ENCODE measurements around the gene MIGA1.
"Not testable (repeated sequence)": the region's sequence is repeated elsewhere in the genome, so short reads cannot be mapped to it uniquely, and the experiment has no call there.

MIGA1 gene

DNA sequence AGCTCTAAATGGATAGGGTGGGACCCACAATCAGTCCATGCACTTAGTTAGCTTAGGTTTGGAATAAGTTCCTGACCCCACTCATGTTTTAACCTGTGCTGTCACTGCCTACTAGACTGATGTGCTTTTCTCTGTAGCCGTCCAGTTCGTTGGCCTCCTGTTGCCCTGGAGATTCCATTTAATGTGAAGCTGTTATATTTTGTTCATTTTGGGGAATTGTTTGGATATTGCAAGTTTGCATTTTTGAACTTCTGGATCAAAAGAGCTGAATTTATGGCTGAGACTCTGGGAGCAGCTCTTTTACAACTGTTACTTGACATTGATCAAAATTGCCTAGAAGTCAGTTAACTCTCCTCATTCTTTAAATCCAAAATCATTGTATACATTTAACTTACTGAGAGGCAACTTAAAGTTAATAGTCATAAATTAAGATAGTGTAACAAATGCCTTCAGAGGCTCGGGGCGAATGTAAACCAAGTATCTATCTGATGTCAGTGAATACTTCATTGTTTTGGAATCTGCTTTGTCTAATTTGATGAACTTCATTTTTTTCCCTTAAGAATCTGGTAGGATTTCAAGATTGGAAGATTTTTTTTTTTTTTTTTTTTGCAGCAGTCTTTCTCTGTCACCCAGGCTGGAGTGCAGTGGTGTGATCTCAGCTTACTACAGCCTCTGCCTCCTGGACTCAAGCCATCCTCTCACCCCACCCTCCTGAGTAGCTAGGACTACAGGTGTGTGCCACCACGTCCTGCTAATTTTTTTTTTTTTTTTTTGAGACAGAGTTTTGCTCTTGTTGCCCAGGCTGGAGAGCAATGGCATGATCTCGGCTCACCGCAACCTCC is 38.1 kb downstream of the MIGA1 start:
- ATAC-seq (replicated peaks) (no peak), DNase-seq (no peak)
- H3K4me1 Mint-ChIP-seq (ENCODE audit: low read depth in 2 of 2) = peaks cover 0 to 6% of the 10 kb centered on the region in 2 donors
- no peaks in the 10 kb centered on the region for H3K9me3 Mint-ChIP-seq
- peak overlapping the region in 1 of 2 donors; percentile 14 for H3K27ac Mint-ChIP-seq
- H3K4me3 Mint-ChIP-seq = no peak overlapping the region
- peaks cover 86% of the 10 kb centered on the region for H3K36me3 Mint-ChIP-seq (ENCODE audit: insufficient read depth)
- no peaks in the 10 kb centered on the region for H3K27me3 Mint-ChIP-seq

DNA sequence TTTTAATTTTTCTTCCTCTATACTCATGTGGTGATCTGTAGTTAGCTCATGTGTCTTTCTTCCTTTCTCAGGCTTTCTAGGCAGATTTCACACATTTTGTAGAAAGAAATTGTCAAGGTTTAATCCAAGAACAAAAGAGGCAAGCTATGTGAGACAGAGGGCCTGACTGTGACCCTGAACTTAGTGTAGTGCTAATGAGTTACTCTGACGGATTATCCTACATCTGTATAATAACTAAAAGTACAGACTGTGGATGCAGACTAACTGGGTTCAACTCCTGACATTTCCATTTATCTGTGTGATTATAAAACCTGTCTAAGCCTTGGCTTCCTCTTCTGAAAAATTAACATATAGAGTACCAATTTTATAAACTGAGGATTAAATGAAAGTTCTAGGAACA is 40.7 kb downstream of the MIGA1 start:
- Mint-ChIP-seq H3K4me3 (no peak overlapping the region), H3K27me3 (no peaks in the 10 kb centered on the region), H3K36me3 (ENCODE audit: insufficient read depth) (peaks cover 76% of the 10 kb centered on the region), H3K9me3 (no peaks in the 10 kb centered on the region), H3K4me1 (ENCODE audit: low read depth in 2 of 2) (peaks cover 0 to 7% of the 10 kb centered on the region in 2 donors), H3K27ac (peak overlapping the region in 1 of 2 donors; percentile 65)
- ATAC-seq (replicated peaks) (no peak), DNase-seq (no peak)

DNA sequence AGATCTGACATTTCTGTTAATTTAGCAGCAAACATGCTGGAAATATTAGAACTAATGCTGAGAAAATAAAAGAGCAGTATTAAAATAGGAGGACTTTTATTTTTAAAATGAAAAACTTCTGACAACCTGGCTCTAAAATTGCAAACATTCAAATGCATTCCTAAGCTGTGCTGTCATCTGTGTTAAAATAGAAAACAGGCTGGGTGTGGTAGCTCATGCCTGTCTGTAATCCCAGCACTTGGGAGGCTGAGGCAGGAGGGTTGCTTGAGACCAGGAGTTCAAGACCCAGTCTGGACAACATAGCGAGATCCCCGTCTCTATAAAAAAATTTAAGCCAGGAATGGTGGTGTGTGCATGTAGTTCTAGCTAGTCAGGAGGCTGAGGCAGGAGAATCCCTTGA is 44.6 kb downstream of the MIGA1 start:
- Mint-ChIP-seq H3K9me3 (no peaks in the 10 kb centered on the region), H3K36me3 (ENCODE audit: insufficient read depth) (peaks cover 48% of the 10 kb centered on the region), H3K27me3 (no peaks in the 10 kb centered on the region), H3K27ac (no peak overlapping the region), H3K4me3 (no peak overlapping the region), H3K4me1 (ENCODE audit: low read depth in 2 of 2) (peaks cover 0 to 10% of the 10 kb centered on the region in 2 donors)
- ATAC-seq (replicated peaks) (no peak), DNase-seq (no peak)

DNA sequence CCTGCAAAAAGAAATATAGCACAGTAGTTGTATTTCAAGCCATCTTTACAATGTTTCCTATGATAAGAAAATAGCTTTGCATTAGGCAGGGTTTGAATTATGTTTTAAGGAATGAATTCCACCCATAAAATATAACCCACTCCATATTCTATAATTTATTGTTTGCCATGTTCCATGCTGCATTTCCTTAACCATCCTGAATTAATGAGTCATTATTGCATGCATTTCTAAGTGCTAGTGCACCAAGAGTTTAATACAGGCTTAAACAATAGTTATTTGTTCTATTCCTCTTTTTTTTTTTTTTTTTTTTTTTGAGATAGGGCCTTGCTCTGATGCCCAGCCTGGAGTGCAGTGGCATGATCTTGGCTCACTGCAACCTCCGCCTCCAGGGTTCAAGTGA is 45.2 kb downstream of the MIGA1 start:
- DNase-seq = no peak
- Mint-ChIP-seq H3K4me3 (no peak overlapping the region), H3K27ac (no peak overlapping the region), H3K4me1 (ENCODE audit: low read depth in 2 of 2) (peaks cover 0 to 9% of the 10 kb centered on the region in 2 donors), H3K9me3 (no peaks in the 10 kb centered on the region), H3K27me3 (no peaks in the 10 kb centered on the region), H3K36me3 (ENCODE audit: insufficient read depth) (peaks cover 47% of the 10 kb centered on the region)
- ATAC-seq (replicated peaks) = no peak

DNA sequence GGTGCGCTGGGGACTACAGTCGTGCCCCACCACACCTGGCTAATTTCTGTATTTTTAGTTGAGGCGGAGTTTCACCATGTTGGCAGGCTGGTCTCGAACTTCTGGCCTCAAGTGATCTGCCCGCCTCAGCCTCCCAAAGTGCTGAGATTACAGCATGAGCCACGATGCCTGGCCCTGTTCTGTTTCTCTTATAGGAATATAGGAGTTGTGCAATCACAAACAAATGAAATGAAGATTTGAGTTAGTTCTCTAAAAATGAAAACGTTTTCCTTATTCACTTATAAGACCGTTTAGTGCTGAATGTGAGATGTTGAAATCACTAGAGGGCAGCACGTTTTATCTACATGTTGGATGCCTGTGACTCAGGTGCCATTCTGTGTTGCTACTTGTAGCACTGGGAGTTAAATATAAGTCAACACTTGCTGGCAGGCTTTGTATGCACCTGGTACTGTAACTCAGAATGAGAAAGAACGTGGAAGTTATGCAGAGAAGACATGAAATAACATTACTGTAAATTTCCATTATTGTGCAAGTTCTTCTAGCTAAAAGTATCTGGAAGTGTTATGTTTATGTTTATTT is 45.8 kb downstream of the MIGA1 start:
- Mint-ChIP-seq H3K36me3 (ENCODE audit: insufficient read depth) (peaks cover 43% of the 10 kb centered on the region), H3K9me3 (no peaks in the 10 kb centered on the region), H3K4me3 (no peak overlapping the region), H3K27me3 (no peaks in the 10 kb centered on the region), H3K27ac (no peak overlapping the region), H3K4me1 (ENCODE audit: low read depth in 2 of 2) (peaks cover 0 to 4% of the 10 kb centered on the region in 2 donors)
- no peak for ATAC-seq (replicated peaks)
- DNase-seq = no peak

DNA sequence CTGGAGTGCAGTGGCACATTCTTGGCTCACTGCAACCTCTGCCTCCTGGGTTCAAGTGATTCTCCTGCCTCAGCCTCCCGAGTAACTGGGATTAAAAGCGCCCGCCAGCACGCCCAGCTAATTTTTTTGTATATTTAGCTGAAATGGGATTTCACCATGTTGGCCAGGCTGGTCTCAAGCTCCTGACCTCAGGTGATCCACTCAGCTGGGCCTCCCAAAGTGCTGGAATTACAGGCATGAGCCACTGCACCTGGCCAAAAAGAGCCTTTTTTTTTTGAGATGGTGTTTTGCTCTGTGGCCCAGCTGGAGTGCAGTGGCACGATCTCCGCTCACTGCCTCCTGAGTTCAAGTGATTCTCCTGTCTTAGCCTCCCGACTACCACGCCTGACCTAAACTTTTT is 47.4 kb downstream of the MIGA1 start:
- not testable (repeated sequence) for H3K4me1 Mint-ChIP-seq (ENCODE audit: low read depth in 2 of 2); ATAC-seq (replicated peaks); H3K4me3 Mint-ChIP-seq; H3K9me3 Mint-ChIP-seq; H3K27ac Mint-ChIP-seq; H3K27me3 Mint-ChIP-seq; DNase-seq
- H3K36me3 Mint-ChIP-seq (ENCODE audit: insufficient read depth) = peaks cover 33% of the 10 kb centered on the region

GRCh38 chr1:77828098-77828497 is 48.6 kb downstream of the MIGA1 start:
- DNase-seq = no peak
- Mint-ChIP-seq H3K9me3 (no peaks in the 10 kb centered on the region), H3K27me3 (no peaks in the 10 kb centered on the region), H3K27ac (no peak overlapping the region), H3K4me1 (ENCODE audit: low read depth in 2 of 2) (peaks cover 0 to 11% of the 10 kb centered on the region in 2 donors), H3K4me3 (no peak overlapping the region), H3K36me3 (ENCODE audit: insufficient read depth) (peaks cover 21% of the 10 kb centered on the region)
- ATAC-seq (replicated peaks) = no peak

DNA sequence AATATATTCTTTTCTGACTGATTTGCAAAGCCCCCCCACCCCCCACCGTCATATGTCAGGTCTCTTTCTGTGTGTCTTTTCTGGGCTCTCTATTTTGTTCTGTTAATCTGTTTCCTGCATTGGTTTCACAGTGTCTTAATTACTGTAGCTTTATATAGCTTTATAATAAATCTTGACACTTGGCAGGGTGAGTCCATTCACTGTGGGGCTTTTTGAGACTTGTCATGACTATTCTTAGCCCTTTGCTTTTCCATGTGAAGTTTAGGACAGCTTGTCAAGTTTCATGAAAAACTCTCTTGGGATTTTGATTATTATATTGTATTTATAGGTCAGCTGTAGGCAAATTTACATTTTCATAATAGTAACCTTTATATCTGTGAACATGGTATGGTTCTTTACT is 50.4 kb downstream of the MIGA1 start:
- no peak for DNase-seq
- H3K27ac Mint-ChIP-seq = no peak overlapping the region
- H3K27me3 Mint-ChIP-seq = no peaks in the 10 kb centered on the region
- H3K36me3 Mint-ChIP-seq (ENCODE audit: insufficient read depth) = peaks cover 27% of the 10 kb centered on the region
- H3K9me3 Mint-ChIP-seq = no peaks in the 10 kb centered on the region
- ATAC-seq (replicated peaks) = no peak
- no peak overlapping the region for H3K4me3 Mint-ChIP-seq
- peaks cover 0 to 11% of the 10 kb centered on the region in 2 donors for H3K4me1 Mint-ChIP-seq (ENCODE audit: low read depth in 2 of 2)

DNA sequence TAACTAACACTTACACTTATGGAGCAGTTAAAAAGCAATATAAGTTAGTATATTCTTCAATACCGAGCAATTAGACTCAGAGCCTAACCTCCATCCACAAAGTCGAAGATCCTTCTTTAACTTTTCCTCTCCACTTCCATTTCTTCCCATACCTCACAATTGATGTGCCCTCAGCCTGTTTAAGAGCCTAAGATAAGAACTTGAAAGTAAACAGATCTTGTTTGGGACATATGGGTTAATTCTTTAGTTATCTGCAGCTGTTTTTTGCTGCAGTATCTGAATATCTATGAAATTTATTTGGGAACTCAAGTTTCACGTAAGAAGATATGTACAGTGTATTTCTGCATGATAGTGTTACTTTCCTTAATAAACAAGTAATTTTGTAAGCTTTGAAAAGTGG is 51.5 kb downstream of the MIGA1 start:
- Mint-ChIP-seq H3K4me1 (ENCODE audit: low read depth in 2 of 2) (peaks cover 0 to 6% of the 10 kb centered on the region in 2 donors), H3K4me3 (no peak overlapping the region), H3K36me3 (ENCODE audit: insufficient read depth) (peaks cover 30% of the 10 kb centered on the region), H3K27ac (peak overlapping the region in 1 of 2 donors; percentile 31), H3K27me3 (no peaks in the 10 kb centered on the region), H3K9me3 (no peaks in the 10 kb centered on the region)
- no peak for DNase-seq
- ATAC-seq (replicated peaks) = no peak

DNA sequence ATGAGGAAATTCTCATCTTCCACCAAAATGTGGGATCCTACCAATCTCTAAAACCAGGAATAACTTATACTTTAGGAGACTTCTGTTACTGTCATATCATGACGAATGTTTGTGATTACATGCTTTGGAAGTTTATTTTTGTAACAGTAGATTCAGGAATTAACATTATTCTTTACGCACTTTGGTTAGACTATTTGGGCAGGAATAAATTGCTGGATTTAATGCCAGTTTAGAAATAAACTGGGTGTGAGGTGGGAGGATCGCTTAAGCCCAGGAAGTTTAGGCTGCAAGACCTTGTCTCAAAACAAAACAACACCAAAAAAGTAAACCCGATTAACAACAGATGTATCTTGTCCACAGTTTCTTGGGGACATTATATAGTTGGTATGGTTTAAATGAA is 52.1 kb downstream of the MIGA1 start:
- no peaks in the 10 kb centered on the region for H3K27me3 Mint-ChIP-seq
- no peaks in the 10 kb centered on the region for H3K9me3 Mint-ChIP-seq
- DNase-seq (no peak), ATAC-seq (replicated peaks) (no peak)
- H3K36me3 Mint-ChIP-seq (ENCODE audit: insufficient read depth) = peaks cover 30% of the 10 kb centered on the region
- no peak overlapping the region for H3K4me3 Mint-ChIP-seq
- no peak overlapping the region for H3K27ac Mint-ChIP-seq
- H3K4me1 Mint-ChIP-seq (ENCODE audit: low read depth in 2 of 2) = peaks cover 0 to 6% of the 10 kb centered on the region in 2 donors

DNA sequence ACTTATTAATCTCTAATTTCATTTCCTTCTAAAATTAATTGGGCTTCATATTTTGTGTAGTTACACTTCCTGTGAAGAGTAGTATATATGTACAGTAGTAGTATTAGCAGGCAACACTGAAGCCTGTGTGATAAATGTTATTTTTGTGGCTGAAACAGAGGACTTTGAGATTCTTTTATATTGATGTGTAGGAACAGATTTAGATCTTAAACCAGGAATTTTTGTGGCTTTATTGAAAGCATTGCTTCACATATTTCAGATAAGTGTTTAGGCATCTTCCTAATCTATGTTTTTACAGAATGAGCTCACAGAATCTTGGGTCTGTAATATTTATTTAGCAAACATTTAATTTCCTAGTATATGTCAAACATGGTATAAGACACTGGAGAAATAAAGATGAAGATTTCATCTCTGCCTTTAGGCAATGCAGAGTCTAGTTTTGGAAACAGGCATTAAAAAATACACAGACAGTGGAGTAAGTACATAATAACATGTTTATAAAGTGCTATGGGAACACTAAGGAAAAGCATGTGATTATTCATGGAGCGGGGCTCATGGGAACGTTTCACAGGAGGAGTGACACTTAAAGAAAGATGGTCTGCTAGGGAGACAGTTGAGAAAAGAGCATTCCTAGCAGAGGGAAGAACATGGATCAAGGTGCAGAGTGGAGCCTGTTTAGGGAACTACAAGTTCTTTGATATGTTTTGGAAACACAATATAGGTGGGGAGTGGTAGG is 52.7 kb downstream of the MIGA1 start:
- H3K36me3 Mint-ChIP-seq (ENCODE audit: insufficient read depth) = peaks cover 27% of the 10 kb centered on the region
- H3K4me3 Mint-ChIP-seq = no peak overlapping the region
- H3K9me3 Mint-ChIP-seq = no peaks in the 10 kb centered on the region
- no peaks in the 10 kb centered on the region for H3K27me3 Mint-ChIP-seq
- no peak for ATAC-seq (replicated peaks)
- no peak for DNase-seq
- peaks cover 0 to 6% of the 10 kb centered on the region in 2 donors for H3K4me1 Mint-ChIP-seq (ENCODE audit: low read depth in 2 of 2)
- no peak overlapping the region for H3K27ac Mint-ChIP-seq

DNA sequence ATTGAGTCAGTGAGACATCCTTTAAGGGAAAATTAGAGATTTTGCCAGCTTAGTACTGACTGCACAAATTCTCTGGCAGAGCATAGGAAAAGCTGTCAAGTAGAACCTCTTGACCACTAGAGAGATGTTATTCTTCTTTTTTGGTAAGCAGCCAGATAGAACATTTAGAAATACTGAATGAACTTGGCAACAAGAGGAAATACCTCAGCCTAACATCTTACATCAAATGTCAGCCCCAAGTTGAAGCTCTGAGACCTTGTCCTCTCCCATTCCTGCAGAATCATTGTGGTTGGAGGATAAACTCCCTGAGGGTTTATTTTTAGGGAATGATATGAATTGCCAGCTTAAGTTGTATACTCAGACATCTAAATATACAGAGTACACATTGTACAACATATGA is 53.5 kb downstream of the MIGA1 start:
- Mint-ChIP-seq H3K4me3 (no peak overlapping the region), H3K9me3 (no peaks in the 10 kb centered on the region), H3K27me3 (no peaks in the 10 kb centered on the region), H3K27ac (peak overlapping the region in 1 of 2 donors; percentile 46), H3K36me3 (ENCODE audit: insufficient read depth) (peaks cover 26% of the 10 kb centered on the region), H3K4me1 (ENCODE audit: low read depth in 2 of 2) (peaks cover 0 to 6% of the 10 kb centered on the region in 2 donors)
- no peak for DNase-seq
- no peak for ATAC-seq (replicated peaks)

- no peak for ATAC-seq (replicated peaks)
- H3K9me3 Mint-ChIP-seq = no peaks in the 10 kb centered on the region
Observed at GRCh38 chr1:77833521-77834100, 54.2 kb downstream of the MIGA1 start.

More at GRCh38 chr1:77833521-77834100, 54.2 kb downstream of the MIGA1 start:
- Mint-ChIP-seq H3K4me3 (no peak overlapping the region), H3K36me3 (ENCODE audit: insufficient read depth) (peaks cover 26% of the 10 kb centered on the region), H3K27ac (peak overlapping the region; percentile 46 to 53), H3K27me3 (no peaks in the 10 kb centered on the region), H3K4me1 (ENCODE audit: low read depth in 2 of 2) (peaks cover 0 to 6% of the 10 kb centered on the region in 2 donors)
- no peak for DNase-seq
